HL-60 (cell line): Measurements from ENCODE around the gene NCK2.

Experiments
- DNase-seq, 2 experiments: peaks; one replicate each; pipeline ENCODE4 v3.0.0-alpha.2; 2010 to 2020; ENCODE audit warnings: low read depth in 1 of 2, low spot score in 1 of 2
- H3K27ac ChIP-seq: fragments of 250-450 bp; sonication (Bioruptor Pico); replicated peaks from 2 replicates; pipeline ENCODE4 v1.5.1; 2020; ENCODE audit warnings: mild to moderate bottlenecking, moderate library complexity
- H3K27me3 ChIP-seq: fragments of 250-450 bp; sonication (Bioruptor Pico); 2 replicates; pipeline ENCODE4 v1.5.1; 2021; ENCODE audit warnings: mild to moderate bottlenecking, moderate library complexity; ENCODE audit not compliant: insufficient read depth, poor library complexity, severe bottlenecking
- H3K4me3 ChIP-seq: replicated peaks from 2 replicates; pipeline ENCODE4 v1.5.1; 2011; ENCODE audit warnings: mild to moderate bottlenecking, control low read depth, low read length; ENCODE audit not compliant: insufficient read depth
- CTCF ChIP-seq: IDR thresholded peaks from one replicate; pipeline ENCODE4 v1.5.1; 2011; ENCODE audit warnings: low read length, control low read depth, inconsistent platforms; ENCODE audit not compliant: insufficient read depth
- GABPA ChIP-seq: IDR thresholded peaks from 2 replicates; pipeline ENCODE4 v1.6.1; 2012; ENCODE audit warnings: low read depth
- POLR2AphosphoS5 ChIP-seq: IDR thresholded peaks from 2 replicates; pipeline ENCODE4 v1.6.1; 2012; ENCODE audit warnings: low read depth
- REST ChIP-seq: IDR thresholded peaks from 2 replicates; pipeline ENCODE4 v1.6.1; 2012; ENCODE audit warnings: low read depth; ENCODE audit not compliant: insufficient replicate concordance
- SPI1 ChIP-seq: IDR thresholded peaks from 2 replicates; pipeline ENCODE4 v1.6.1; 2012; ENCODE audit warnings: low read depth, mild to moderate bottlenecking, borderline replicate concordance

NCK2 gene

GRCh38 chr2:105777506-105778055 is 32.9 kb downstream of the NCK2 start:
- Histone ChIP-seq H3K27me3 (no peaks in the 10 kb centered on the region), H3K4me3 (no peak overlapping the region), H3K27ac (no peak overlapping the region)
- no peak for TF ChIP-seq POLR2AphosphoS5
- no peak for TF ChIP-seq SPI1
- TF ChIP-seq CTCF: no peak
- TF ChIP-seq GABPA: no peak
- TF ChIP-seq REST: no peak
- DNase-seq: no peak

GRCh38 chr2:105778080-105778607 is 33.4 kb downstream of the NCK2 start:
- no peak for DNase-seq
- TF ChIP-seq CTCF (no peak), POLR2AphosphoS5 (no peak), REST (no peak), GABPA (no peak), SPI1 (no peak)
- H3K27me3 ChIP-seq: no peaks in the 10 kb centered on the region
- H3K27ac ChIP-seq: no peak overlapping the region
- no peak overlapping the region for H3K4me3 ChIP-seq

- TF ChIP-seq GABPA (no peak), REST (no peak), CTCF (no peak), SPI1 (no peak), POLR2AphosphoS5 (no peak)
- Histone ChIP-seq H3K4me3 (no peak overlapping the region), H3K27me3 (no peaks in the 10 kb centered on the region), H3K27ac (no peak overlapping the region)
- no peak for DNase-seq
Observed at GRCh38 chr2:105779394-105779793, 34.7 kb downstream of the NCK2 start.
